ENCODE data around the gene IFT20. TPM values are rescaled to one million over a fixed set of nuclear protein-coding genes. Genes with fewer than 3 reads are reported as not detected.

The IFT20 gene
- total RNA-seq, 4 donors from 2014 or later: 34.1 to 56.5 (median 51.4) TPM

DNA sequence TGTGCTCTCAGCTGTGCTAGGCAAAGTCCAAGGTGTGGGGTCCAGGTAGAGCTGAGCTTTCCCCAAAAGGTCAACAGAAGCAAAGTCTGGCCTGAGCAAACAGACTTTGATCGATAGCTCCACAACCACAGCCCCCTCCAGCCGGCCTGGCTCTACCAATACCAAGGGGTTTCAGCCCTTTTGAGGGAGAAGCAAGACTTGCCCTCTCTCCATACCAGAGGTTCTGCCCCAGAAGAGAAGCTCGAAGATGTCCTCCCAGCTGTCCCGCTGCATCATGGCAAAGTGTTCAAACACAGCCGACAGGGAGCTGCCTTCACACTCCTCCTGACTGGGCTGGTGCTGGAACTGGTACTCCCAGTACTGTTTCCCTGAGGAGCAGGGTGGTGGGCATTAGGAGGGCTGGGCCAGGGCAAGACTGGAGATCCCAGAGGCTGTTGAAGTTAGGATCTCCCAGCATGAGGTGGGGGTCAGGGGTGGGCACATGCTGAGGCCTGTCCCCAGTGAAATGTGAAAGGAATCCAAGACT lies 33.1 kb upstream of the IFT20 start:
- TF ChIP-seq POLR2A (IDR thresholded peaks at IDR 0.05) (no peak), POLR2AphosphoS5 (IDR thresholded peaks at IDR 0.05) (no peak), EP300 (IDR thresholded peaks at IDR 0.05) (no peak)
- TF ChIP-seq, protein P1, sequence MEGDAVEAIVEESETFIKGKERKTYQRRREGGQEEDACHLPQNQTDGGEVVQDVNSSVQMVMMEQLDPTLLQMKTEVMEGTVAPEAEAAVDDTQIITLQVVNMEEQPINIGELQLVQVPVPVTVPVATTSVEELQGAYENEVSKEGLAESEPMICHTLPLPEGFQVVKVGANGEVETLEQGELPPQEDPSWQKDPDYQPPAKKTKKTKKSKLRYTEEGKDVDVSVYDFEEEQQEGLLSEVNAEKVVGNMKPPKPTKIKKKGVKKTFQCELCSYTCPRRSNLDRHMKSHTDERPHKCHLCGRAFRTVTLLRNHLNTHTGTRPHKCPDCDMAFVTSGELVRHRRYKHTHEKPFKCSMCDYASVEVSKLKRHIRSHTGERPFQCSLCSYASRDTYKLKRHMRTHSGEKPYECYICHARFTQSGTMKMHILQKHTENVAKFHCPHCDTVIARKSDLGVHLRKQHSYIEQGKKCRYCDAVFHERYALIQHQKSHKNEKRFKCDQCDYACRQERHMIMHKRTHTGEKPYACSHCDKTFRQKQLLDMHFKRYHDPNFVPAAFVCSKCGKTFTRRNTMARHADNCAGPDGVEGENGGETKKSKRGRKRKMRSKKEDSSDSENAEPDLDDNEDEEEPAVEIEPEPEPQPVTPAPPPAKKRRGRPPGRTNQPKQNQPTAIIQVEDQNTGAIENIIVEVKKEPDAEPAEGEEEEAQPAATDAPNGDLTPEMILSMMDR (IDR thresholded peaks at IDR 0.05): no peak
- Histone ChIP-seq H3K9me3 (no peaks in the 10 kb centered on the region), H3K4me1 (peaks cover 0 to 26% (median 11%) of the 10 kb centered on the region in 3 donors), H3K4me3 (no peak overlapping the region), H3K36me3 (peaks cover 0 to 34% of the 10 kb centered on the region in 2 donors), H3K27ac (no peak overlapping the region), H3K27me3 (no peaks in the 10 kb centered on the region)
- no peak for ATAC-seq
- 40% methylated on average over 1 of the region's 5 CpGs; no CpG with 5 or more reads in 1 of the 2 donors for WGBS, 2 donors (ENCODE audit: low coverage in 1 of 2)

DNA sequence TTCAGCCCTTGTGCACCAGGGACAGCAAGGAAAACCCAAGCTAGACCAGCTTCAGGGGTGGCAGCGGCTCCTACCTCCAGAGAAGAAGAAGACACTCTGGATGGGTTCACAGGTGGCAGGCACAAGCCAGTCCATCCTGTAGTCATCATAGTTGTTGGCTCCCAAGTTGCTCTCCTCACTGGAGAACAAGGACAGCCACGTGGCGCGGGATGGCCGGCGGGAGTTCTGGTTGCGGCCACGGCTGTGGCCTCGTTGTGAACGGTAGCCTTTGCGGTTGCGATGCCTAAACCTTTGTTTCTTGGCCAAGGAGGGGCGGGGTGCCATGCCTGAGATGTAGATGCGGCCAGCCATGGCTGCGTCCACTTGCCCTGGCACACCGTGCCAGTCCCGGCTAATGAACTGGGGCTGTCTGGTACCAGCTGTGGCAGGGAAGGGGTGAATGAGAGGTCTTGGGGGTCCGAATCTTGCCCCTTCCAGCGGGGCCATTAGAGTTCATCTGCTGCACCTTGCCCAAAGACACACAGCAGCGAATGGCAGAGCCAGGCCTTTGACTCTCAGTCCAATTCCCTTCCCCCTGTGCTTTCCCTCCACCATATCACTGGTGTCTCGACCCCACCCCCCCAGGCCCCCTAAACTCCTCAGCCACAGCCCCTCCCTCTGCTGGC lies 32.5 kb upstream of the IFT20 start:
- 93% methylated on average over 11 of the region's 21 CpGs; no CpG with 5 or more reads in 1 of the 2 donors for WGBS, 2 donors (ENCODE audit: low coverage in 1 of 2)
- Histone ChIP-seq H3K4me1 (peaks cover 0 to 20% (median 5%) of the 10 kb centered on the region in 3 donors), H3K4me3 (no peak overlapping the region), H3K27me3 (no peaks in the 10 kb centered on the region), H3K27ac (no peak overlapping the region), H3K9me3 (no peaks in the 10 kb centered on the region), H3K36me3 (peaks cover 0 to 40% of the 10 kb centered on the region in 2 donors)
- ATAC-seq: no peak
- no peak for TF ChIP-seq POLR2AphosphoS5 (IDR thresholded peaks at IDR 0.05)
- no peak for TF ChIP-seq EP300 (IDR thresholded peaks at IDR 0.05)
- TF ChIP-seq POLR2A (IDR thresholded peaks at IDR 0.05): no peak
- TF ChIP-seq, protein P1 (IDR thresholded peaks at IDR 0.05): no peak

DNA sequence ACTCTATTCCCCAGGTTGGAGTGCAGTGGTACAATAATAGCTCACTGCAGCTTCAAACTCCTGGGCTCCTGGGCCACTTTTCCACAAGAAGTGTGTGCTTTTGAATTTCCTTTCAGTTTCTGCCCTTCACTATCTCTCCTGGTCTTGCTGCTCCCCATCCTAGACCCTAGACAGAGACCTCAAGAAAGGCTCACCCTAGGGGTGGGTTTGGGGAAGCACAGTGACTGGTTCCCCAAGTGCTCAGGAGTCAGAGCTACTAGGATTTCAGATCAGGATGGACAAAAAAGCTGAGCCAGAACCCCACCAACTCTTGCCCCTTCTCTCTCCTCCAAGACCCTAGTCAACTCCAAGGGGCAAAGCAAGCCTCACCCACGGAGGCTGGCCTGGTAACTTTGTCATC lies 31.3 kb upstream of the IFT20 start:
- WGBS, 2 donors (ENCODE audit: low coverage in 1 of 2): 86% methylated on average over 1 of the region's 1 CpG; no CpG with 5 or more reads in 1 of the 2 donors
- Histone ChIP-seq H3K27ac (no peak overlapping the region), H3K4me1 (peaks cover 0 to 8% (median 0%) of the 10 kb centered on the region in 3 donors), H3K4me3 (no peak overlapping the region), H3K27me3 (no peaks in the 10 kb centered on the region), H3K9me3 (no peaks in the 10 kb centered on the region), H3K36me3 (peaks cover 0 to 52% of the 10 kb centered on the region in 2 donors)
- TF ChIP-seq, protein P1 (IDR thresholded peaks at IDR 0.05): no peak
- no peak for TF ChIP-seq POLR2A (IDR thresholded peaks at IDR 0.05)
- TF ChIP-seq EP300 (IDR thresholded peaks at IDR 0.05): no peak
- ATAC-seq: no peak

DNA sequence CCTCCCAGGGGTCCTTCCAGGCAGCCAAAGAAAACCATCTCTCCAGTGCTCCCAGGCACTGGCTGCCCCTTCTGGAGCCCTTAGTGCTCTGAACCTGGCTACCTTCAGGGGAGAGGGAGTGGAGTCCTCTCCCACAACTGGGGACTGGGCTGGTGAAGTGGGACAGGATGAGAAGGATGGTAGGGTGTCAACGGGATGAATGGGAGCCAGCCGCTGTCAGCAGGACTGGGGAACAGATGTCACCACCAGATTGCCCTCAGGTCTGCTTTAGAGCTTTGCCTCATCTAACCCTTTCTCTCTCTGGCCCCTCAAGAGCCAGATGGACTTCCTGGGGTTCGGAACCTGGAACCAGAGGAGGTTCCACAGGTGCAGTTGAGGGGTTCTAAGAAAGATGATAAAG lies 30.2 kb upstream of the IFT20 start:
- Histone ChIP-seq H3K27me3 (no peaks in the 10 kb centered on the region), H3K36me3 (peaks cover 0 to 63% of the 10 kb centered on the region in 2 donors), H3K27ac (no peak overlapping the region), H3K9me3 (no peaks in the 10 kb centered on the region), H3K4me3 (no peak overlapping the region), H3K4me1 (no peaks in the 10 kb centered on the region)
- TF ChIP-seq POLR2AphosphoS5 (IDR thresholded peaks at IDR 0.05) (no peak), POLR2A (IDR thresholded peaks at IDR 0.05) (no peak), EP300 (IDR thresholded peaks at IDR 0.05) (no peak)
- TF ChIP-seq, protein P1 (IDR thresholded peaks at IDR 0.05): no peak
- ATAC-seq: no peak
- WGBS, 2 donors (ENCODE audit: low coverage in 1 of 2): 80 to 100% methylated on average over 1 of the region's 3 CpGs

All from gastroesophageal sphincter (tissue), 4 donors.